HepG2 (cell line): ENCODE results near the gene TIAM2. TPM values are rescaled to one million over a fixed set of nuclear protein-coding genes. Genes with fewer than 3 reads are reported as not detected.
A peak's percentile ranks its signal among the peaks of the same experiment; 100 is the strongest.
"Not testable (repeated sequence)": the region's sequence is repeated elsewhere in the genome, so short reads cannot be mapped to it uniquely, and the experiment has no call there.

Experiments
- ATAC-seq: fragments of 200-7000 bp; cut with Tn5 transposase; 3 replicates; pipeline ENCODE4 v1.9.1; 2020; ENCODE audit warnings: mild to moderate bottlenecking, moderate library complexity
- BruUV-seq: library from RNA; stranded (reverse); fragments of 400-500 nt; replicated peaks from 2 replicates; lab custom pipeline; 2021; lab: Mats Ljungman, UMichigan
- CTCF ChIA-PET: fragments of 300-600 bp; formaldehyde crosslinking; extraction: SDS; loops from one replicate; lab custom pipeline; 2021; ENCODE audit warnings: low total read pairs, inconsistent platforms, low intra/inter-chr PET ratio; lab: Yijun Ruan, JAX
- POLR2A ChIA-PET: fragments of 350-600 bp; sonication (Branson Sonifier 250); formaldehyde crosslinking; loops from one replicate; lab custom pipeline; 2020; ENCODE audit warnings: antibody characterized with exemption, inconsistent platforms; lab: Yijun Ruan, JAX
- DNase-seq: peaks from one replicate; pipeline ENCODE4 v3.0.0-alpha.2; 2015; ENCODE audit warnings: low spot score
- FAIRE-seq: peaks from 3 replicates; lab custom pipeline; 2011; peaks lifted over from hg19 to GRCh38; lab: Jason Lieb, UNC
- H2AFZ ChIP-seq: one replicate; pipeline ENCODE4 v1.6.1; 2011; ENCODE audit warnings: low read length, inconsistent platforms
- H3K27ac ChIP-seq: fragments of 300-600 bp; 3 replicates; pipeline ENCODE4 v1.8.0; 2011; ENCODE audit warnings: mixed run types, mild to moderate bottlenecking, mixed read lengths, low read length, inconsistent platforms; ENCODE audit not compliant: insufficient read depth; ENCODE audit errors: extremely low read length
- H3K27me3 ChIP-seq, 2 experiments: fragments of 200-600 bp in 1 of 2; 2 replicates in 1 of 2; 3 replicates in 1 of 2; pipeline versions ENCODE4 v1.6.0 to v1.8.0; 2011; ENCODE audit warnings: low read length in 2 of 2, mild to moderate bottlenecking in 2 of 2, moderate library complexity in 2 of 2, inconsistent platforms in 1 of 2; ENCODE audit not compliant: insufficient read depth in 2 of 2, control insufficient read depth in 1 of 2
- H3K36me3 ChIP-seq, 2 experiments: fragments of 200-600 bp in 1 of 2; replicated peaks in 1 of 2; 2 replicates in 1 of 2; 3 replicates in 1 of 2; pipeline versions ENCODE4 v1.5.1 to v1.8.0; 2011; ENCODE audit warnings: low read length in 2 of 2, inconsistent platforms in 1 of 2; ENCODE audit not compliant: insufficient read depth in 2 of 2, control insufficient read depth in 1 of 2
- H3K4me1 ChIP-seq: 2 replicates; pipeline ENCODE4 v1.5.1; 2012; ENCODE audit warnings: low read length, inconsistent platforms; ENCODE audit not compliant: insufficient read depth
- H3K4me2 ChIP-seq: 2 replicates; pipeline ENCODE4 v1.6.0; 2011; ENCODE audit warnings: low read depth, low read length, inconsistent platforms
- H3K4me3 ChIP-seq, 3 experiments: fragments of 200-600 bp in 1 of 3; sonication (generic), shearing (Covaris generic) in 1 of 3; replicated peaks in 1 of 3; 2 replicates each; pipeline ENCODE4 v1.5.1; 2011 to 2016; ENCODE audit warnings: low read length in 3 of 3, inconsistent platforms in 2 of 3, low read depth in 2 of 3, mild to moderate bottlenecking in 2 of 3, control low read depth in 1 of 3, mixed read lengths in 1 of 3; ENCODE audit not compliant: insufficient read depth in 1 of 3
- H3K79me2 ChIP-seq: one replicate; pipeline ENCODE4 v1.6.1; 2011; ENCODE audit warnings: low read length, inconsistent platforms; ENCODE audit not compliant: insufficient read depth
- H3K9ac ChIP-seq: 2 replicates; pipeline ENCODE4 v1.6.0; 2011; ENCODE audit warnings: mild to moderate bottlenecking, low read depth, low read length, inconsistent platforms; ENCODE audit not compliant: insufficient read depth
- H3K9me3 ChIP-seq: 2 replicates; pipeline ENCODE4 v1.5.1; 2012; ENCODE audit warnings: mild to moderate bottlenecking, low read length
- H4K20me1 ChIP-seq: 2 replicates; pipeline ENCODE4 v1.6.0; 2011; ENCODE audit warnings: inconsistent platforms, mild to moderate bottlenecking, low read length, moderate library complexity; ENCODE audit not compliant: insufficient read depth
- DRAP1 ChIP-seq: IDR thresholded peaks from 2 replicates; pipeline ENCODE4 v1.6.1; 2016; ENCODE audit warnings: missing genetic modification reagents, missing compliant biosample characterization
- EEA1 ChIP-seq: sonication (generic); formaldehyde crosslinking; IDR thresholded peaks from 2 replicates; pipeline ENCODE4 v1.5.1; 2020; ENCODE audit warnings: mild to moderate bottlenecking, missing genetic modification reagents, borderline replicate concordance
- HNF4A ChIP-seq: sonication (generic); formaldehyde crosslinking; IDR thresholded peaks from 2 replicates; pipeline ENCODE4 v1.4.0; 2020; ENCODE audit warnings: missing genetic modification reagents
- HOXA7 ChIP-seq: sonication (generic); formaldehyde crosslinking; IDR thresholded peaks from 2 replicates; pipeline ENCODE4 v1.8.1; 2022; ENCODE audit warnings: mild to moderate bottlenecking, missing genetic modification reagents, moderate library complexity
- MEIS1 ChIP-seq: sonication (generic); formaldehyde crosslinking; IDR thresholded peaks from 2 replicates; pipeline ENCODE4 v1.9.0; 2021; ENCODE audit warnings: mild to moderate bottlenecking, missing genetic modification reagents, moderate library complexity, borderline replicate concordance
- RARG ChIP-seq: sonication (generic); formaldehyde crosslinking; IDR thresholded peaks from 2 replicates; pipeline ENCODE4 v1.4.0; 2020; ENCODE audit warnings: low read depth, mild to moderate bottlenecking, missing genetic modification reagents
- SALL1 ChIP-seq: sonication (generic); formaldehyde crosslinking; IDR thresholded peaks from 2 replicates; pipeline ENCODE4 v1.8.0; 2022; ENCODE audit warnings: mild to moderate bottlenecking, missing genetic modification reagents
- SRSF1 ChIP-seq: fragments of 200-400 bp; formaldehyde crosslinking; optimal IDR thresholded peaks from 2 replicates; pipeline ENCODE3; 2017; ENCODE audit warnings: mild to moderate bottlenecking, low read depth, low read length, moderate library complexity
- ZNF496 ChIP-seq: sonication (generic); formaldehyde crosslinking; IDR thresholded peaks from 2 replicates; pipeline ENCODE4 v1.8.1; 2023; ENCODE audit warnings: mild to moderate bottlenecking, moderate library complexity, missing genetic modification reagents; ENCODE audit not compliant: insufficient replicate concordance
- ZNF616 ChIP-seq: sonication (generic); formaldehyde crosslinking; IDR thresholded peaks from 2 replicates; pipeline ENCODE4 v1.5.0; 2020; ENCODE audit warnings: low read depth, mild to moderate bottlenecking, missing genetic modification reagents
- ZNF780A ChIP-seq: sonication (generic); formaldehyde crosslinking; IDR thresholded peaks from 2 replicates; pipeline ENCODE4 v1.8.0; 2022; ENCODE audit warnings: mild to moderate bottlenecking, missing genetic modification reagents, moderate library complexity
- WGBS: methylation state at CpG from one replicate; pipeline ENCODE4 v1.1.6; 2017; ENCODE audit warnings: low lambda C conversion rate; 5-methylcytosine and 5-hydroxymethylcytosine counted together
- in situ Hi-C: cut with HindIII; loops from 2 replicates; pipeline ENCODE4 v1.10.0; 2017; ENCODE audit warnings: low pct_unique_long_range_greater_than_20kb; ENCODE audit not compliant: extremely low pct_ligation_motif_present
- intact Hi-C: fragments of 100-400 bp; cut with micrococcal nuclease; formaldehyde crosslinking; loops from one replicate; pipeline ENCODE4 v1.10.0; 2022; ENCODE audit not compliant: unreplicated experiment
- polyA plus RNA-seq, 8 experiments: library from polyadenylated mRNA; depleted of rRNA in 3 of 8; stranded (reverse) in 7 of 8; unstranded in 1 of 8; fragments of >200 nt; fragmentation: Illumina TruSeq in 4 of 8; extraction: Trizol in 4 of 8; gene quantifications; 2 replicates each; pipeline versions ENCODE4 v1.2.1 to v1.2.3, GENCODE V29; 2011 to 2016; ENCODE audit warnings: low read depth in 4 of 8, missing spikeins in 1 of 8, mixed read lengths in 1 of 8; ENCODE audit not compliant: insufficient read depth in 1 of 8
- total RNA-seq, 5 experiments: library from RNA; depleted of rRNA; stranded (reverse); fragments of >200 nt; fragmentation: Illumina TruSeq; extraction: Trizol; gene quantifications; 2 replicates each; pipeline ENCODE4 v1.2.3, GENCODE V29; 2016; ENCODE audit warnings: low read depth in 1 of 5
- TF ChIP-seq, protein P1 (sequence below): sonication (generic); formaldehyde crosslinking; IDR thresholded peaks from 2 replicates; pipeline ENCODE4 v1.5.0; 2020; ENCODE audit warnings: mild to moderate bottlenecking, missing genetic modification reagents, moderate library complexity

TIAM2 gene
- total and polyA plus RNA-seq, 2 of the 13 experiments (the other 11 are each of a cell fraction or from before 2014, with no cell fraction given), result 4.1 to 4.5 TPM

DNA sequence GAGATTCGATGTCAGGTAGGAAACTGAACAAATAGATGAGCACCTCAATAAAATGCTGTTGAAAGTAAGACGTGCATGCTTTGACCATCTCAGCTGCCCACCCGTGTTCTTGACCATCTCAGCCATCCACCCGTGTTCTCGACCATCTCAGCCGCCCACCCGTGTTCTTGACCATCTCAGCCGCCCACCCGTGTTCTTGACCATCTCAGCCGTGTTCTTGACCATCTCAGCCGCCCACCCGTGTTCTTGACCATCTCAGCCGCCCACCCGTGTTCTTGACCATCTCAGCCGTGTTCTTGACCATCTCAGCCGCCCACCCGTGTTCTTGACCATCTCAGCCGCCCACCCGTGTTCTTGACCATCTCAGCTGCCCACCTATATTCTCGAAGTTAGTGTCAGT lies 223.6 kb downstream of the TIAM2 start:
- POLR2A ChIA-PET, DNase-seq, H3K79me2 ChIP-seq, H3K4me1 ChIP-seq, FAIRE-seq, H3K9me3 ChIP-seq, H3K36me3 ChIP-seq, H2AFZ ChIP-seq, H4K20me1 ChIP-seq, ATAC-seq, intact Hi-C loops, H3K27ac ChIP-seq, in situ Hi-C loops, H3K4me2 ChIP-seq, H3K9ac ChIP-seq, H3K27me3 ChIP-seq, CTCF ChIA-PET, H3K4me3 ChIP-seq, BruUV-seq: not testable (repeated sequence)
- WGBS, result 79% methylated on average over 20 of the region's 20 CpGs

DNA sequence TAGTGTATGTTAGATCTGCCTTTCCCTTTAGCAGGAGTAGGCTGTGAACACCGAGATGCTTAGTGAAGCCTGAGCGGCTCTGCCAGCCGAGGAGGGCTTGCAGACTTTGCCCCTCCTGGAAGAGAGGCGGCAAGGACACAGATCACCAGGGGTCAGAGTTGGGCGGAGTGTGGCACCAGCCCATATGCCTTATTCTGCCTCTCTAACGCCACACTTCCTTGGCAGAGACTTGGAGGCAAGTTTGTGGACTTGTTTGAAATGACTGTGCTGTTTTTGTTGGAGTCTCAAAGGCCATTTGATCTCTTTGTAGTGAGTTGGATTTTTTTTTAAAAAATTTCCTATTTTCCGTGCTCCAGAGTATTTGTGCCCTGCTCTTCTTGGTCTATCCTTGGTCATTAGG lies 224.2 kb downstream of the TIAM2 start:
- peak; percentile 47; the same call in 2 of the 3 replicates for ATAC-seq
- TF ChIP-seq RARG (CRISPR knock-in tag) (no peak), SRSF1 (no peak), DRAP1 (CRISPR knock-in tag) (no peak), EEA1 (CRISPR knock-in tag) (no peak), ZNF780A (CRISPR knock-in tag) (no peak), ZNF616 (CRISPR knock-in tag) (no peak), HNF4A (CRISPR knock-in tag) (no peak), ZNF496 (CRISPR knock-in tag) (no peak), HOXA7 (CRISPR knock-in tag) (no peak), SALL1 (no peak), MEIS1 (CRISPR knock-in tag) (no peak)
- TF ChIP-seq, protein P1, sequence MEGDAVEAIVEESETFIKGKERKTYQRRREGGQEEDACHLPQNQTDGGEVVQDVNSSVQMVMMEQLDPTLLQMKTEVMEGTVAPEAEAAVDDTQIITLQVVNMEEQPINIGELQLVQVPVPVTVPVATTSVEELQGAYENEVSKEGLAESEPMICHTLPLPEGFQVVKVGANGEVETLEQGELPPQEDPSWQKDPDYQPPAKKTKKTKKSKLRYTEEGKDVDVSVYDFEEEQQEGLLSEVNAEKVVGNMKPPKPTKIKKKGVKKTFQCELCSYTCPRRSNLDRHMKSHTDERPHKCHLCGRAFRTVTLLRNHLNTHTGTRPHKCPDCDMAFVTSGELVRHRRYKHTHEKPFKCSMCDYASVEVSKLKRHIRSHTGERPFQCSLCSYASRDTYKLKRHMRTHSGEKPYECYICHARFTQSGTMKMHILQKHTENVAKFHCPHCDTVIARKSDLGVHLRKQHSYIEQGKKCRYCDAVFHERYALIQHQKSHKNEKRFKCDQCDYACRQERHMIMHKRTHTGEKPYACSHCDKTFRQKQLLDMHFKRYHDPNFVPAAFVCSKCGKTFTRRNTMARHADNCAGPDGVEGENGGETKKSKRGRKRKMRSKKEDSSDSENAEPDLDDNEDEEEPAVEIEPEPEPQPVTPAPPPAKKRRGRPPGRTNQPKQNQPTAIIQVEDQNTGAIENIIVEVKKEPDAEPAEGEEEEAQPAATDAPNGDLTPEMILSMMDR, result no peak

More for the DNA sequence above, 224.2 kb downstream of the TIAM2 start:
- DNase-seq, result no peak
- Histone ChIP-seq H3K9me3 (no peaks in the 10 kb centered on the region), H3K4me2 (no peak overlapping the region), H3K27ac (no peak overlapping the region), H3K4me3 (no peak overlapping the region), H3K79me2 (no peaks in the 10 kb centered on the region), H3K27me3 (no peaks in the 10 kb centered on the region), H3K9ac (no peak overlapping the region), H4K20me1 (no peaks in the 10 kb centered on the region), H3K36me3 (no peaks in the 10 kb centered on the region), H2AFZ (no peak overlapping the region), H3K4me1 (peaks cover 14% of the 10 kb centered on the region)
- no peak for FAIRE-seq
- no TSS peak for BruUV-seq
- intact Hi-C loops (no loop called here), in situ Hi-C loops (no loop called here)
- ChIA-PET CTCF (no interaction called here), POLR2A (no interaction called here)
- 46% methylated on average over 7 of the region's 7 CpGs for WGBS
